ACC112 (cell line): ENCODE results near the gene SRGAP2C.
"Not testable (repeated sequence)": the region's sequence is repeated elsewhere in the genome, so short reads cannot be mapped to it uniquely, and the experiment has no call there.

Source experiments
- H2AFZ ChIP-seq: fragments of 200-600 bp; sonication (generic); one replicate; pipeline ENCODE4 v1.6.0; 2017; ENCODE audit warnings: antibody characterized with exemption, low read length; ENCODE audit not compliant: unreplicated experiment
- H3K27ac ChIP-seq: fragments of 200-600 bp; sonication (generic); 2 replicates; pipeline ENCODE4 v1.5.1; 2014; ENCODE audit warnings: low read depth, mild to moderate bottlenecking, antibody characterized with exemption, low read length, moderate library complexity
- H3K27me3 ChIP-seq: fragments of 200-600 bp; sonication (generic); 2 replicates; pipeline ENCODE4 v1.6.1; 2014; ENCODE audit warnings: mild to moderate bottlenecking, antibody characterized with exemption, low read length, moderate library complexity, mixed read lengths; ENCODE audit not compliant: insufficient read depth
- H3K36me3 ChIP-seq: fragments of 200-600 bp; sonication (generic); 2 replicates; pipeline ENCODE4 v1.6.1; 2016; ENCODE audit warnings: mild to moderate bottlenecking, antibody characterized with exemption, low read length, moderate library complexity, mixed read lengths; ENCODE audit not compliant: insufficient read depth
- H3K4me1 ChIP-seq: fragments of 200-600 bp; sonication (generic); one replicate; pipeline ENCODE4 v1.6.1; 2016; ENCODE audit warnings: low read length, mixed read lengths; ENCODE audit not compliant: insufficient read depth, unreplicated experiment, control insufficient read depth
- H3K4me3 ChIP-seq: fragments of 200-600 bp; sonication (generic); 2 replicates; pipeline ENCODE4 v1.5.1; 2014; ENCODE audit warnings: mild to moderate bottlenecking, low read depth, low read length
- H3K79me2 ChIP-seq: fragments of 200-600 bp; sonication (generic); one replicate; pipeline ENCODE4 v1.6.0; 2016; ENCODE audit warnings: low read length; ENCODE audit not compliant: control insufficient read depth, unreplicated experiment, insufficient read depth

Gene SRGAP2C

DNA sequence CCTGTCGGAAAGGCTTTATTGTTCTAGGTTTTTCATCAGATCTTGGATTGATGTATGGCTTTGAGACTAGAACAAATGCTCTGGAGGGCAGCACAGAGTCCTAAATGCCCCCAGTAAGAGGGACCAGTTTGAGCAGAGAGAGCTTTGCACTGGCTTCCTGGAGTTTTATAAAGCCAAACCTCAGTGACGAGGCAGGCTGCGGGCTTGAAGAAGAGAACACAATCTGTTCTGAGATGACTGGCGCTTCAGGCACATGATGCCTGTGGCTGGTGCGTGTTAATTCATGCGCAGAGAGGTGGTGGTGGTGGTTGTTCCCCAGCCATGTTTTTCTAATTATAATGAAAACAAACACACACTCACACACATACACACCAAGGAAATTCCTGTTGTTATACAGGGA, 180.9 kb downstream of the SRGAP2C start:
- H3K4me3 ChIP-seq, H3K27me3 ChIP-seq, H3K27ac ChIP-seq, H2AFZ ChIP-seq, H3K79me2 ChIP-seq, H3K36me3 ChIP-seq, H3K4me1 ChIP-seq: not testable (repeated sequence)

GRCh38 chr1:121366171-121366570, 181.4 kb downstream of the SRGAP2C start:
- not testable (repeated sequence) for H3K4me3 ChIP-seq, H3K27ac ChIP-seq, H2AFZ ChIP-seq, H3K79me2 ChIP-seq, H3K27me3 ChIP-seq, H3K36me3 ChIP-seq, H3K4me1 ChIP-seq

DNA sequence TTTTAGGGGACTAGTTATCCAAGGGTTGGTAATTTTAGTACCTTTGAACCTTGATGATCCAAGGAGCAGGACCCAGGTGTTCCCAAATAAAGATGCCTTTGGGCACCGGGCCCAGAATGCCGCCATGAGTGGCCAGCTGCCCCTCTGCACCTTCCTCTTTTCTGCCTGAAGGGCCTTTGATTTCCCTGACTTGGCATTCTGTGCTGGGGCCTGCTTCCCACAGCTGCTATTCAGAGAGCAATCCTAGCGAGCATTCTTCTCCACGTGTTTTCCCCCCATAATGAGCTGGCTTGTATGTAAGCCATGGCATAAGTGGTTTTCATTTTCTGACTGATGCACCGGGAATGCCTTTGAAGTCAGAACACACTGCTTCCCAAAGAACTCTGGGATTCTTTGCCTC, 184.1 kb downstream of the SRGAP2C start:
- not testable (repeated sequence) for H3K4me3 ChIP-seq, H3K27ac ChIP-seq, H3K4me1 ChIP-seq, H3K79me2 ChIP-seq, H3K36me3 ChIP-seq, H3K27me3 ChIP-seq, H2AFZ ChIP-seq

GRCh38 chr1:121369959-121370358, 185.2 kb downstream of the SRGAP2C start:
- not testable (repeated sequence) for H3K4me1 ChIP-seq, H3K36me3 ChIP-seq, H3K4me3 ChIP-seq, H2AFZ ChIP-seq, H3K27me3 ChIP-seq, H3K27ac ChIP-seq, H3K79me2 ChIP-seq

DNA sequence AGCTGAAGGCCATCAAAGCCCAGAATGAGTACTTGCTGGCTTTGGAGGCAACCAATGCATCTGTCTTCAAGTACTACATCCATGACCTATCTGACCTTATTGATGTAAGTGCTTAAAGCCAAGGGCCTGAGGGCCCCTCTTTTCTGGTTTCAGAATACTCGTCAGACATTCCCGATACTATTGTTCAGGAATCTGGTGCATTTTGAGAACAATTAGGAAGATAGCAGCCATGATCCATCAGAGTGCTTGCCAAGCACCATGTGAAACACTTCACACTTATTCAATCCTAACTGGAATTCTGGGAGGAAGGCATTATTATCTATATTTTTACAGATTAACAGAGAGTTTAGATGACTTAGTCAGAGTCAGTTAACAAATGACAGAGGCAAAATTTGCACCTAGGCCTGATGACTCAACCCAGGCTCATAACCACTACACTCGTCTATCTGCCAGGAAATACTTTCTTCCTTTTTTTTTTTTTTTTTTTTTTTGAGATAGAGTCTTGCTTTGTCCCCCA, 190.1 kb downstream of the SRGAP2C start:
- H3K27me3 ChIP-seq, H3K79me2 ChIP-seq, H3K36me3 ChIP-seq, H3K4me1 ChIP-seq, H3K4me3 ChIP-seq, H2AFZ ChIP-seq: not testable (repeated sequence)
- peak overlapping the region; percentile 32 for H3K27ac ChIP-seq

DNA sequence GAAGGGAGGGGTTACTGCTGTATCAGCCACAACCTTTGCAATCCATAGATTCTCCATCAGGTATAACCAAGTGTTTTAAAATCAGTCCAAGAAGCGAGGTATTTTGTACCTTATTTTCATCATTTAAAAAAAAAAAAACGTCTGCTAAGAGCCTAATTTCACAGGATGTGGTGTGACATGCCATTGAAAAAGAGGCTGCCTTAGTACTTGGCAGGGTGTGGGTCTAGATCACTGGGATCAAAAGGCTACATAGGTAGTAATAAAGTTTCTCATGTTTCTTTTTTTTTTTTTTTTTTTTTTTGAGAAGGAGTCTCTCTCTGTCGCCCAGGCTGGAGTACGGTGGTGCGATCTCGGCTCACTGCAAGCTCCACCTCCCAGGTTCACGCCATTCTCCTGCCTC, 192.2 kb downstream of the SRGAP2C start:
- H3K4me3 ChIP-seq, H3K27me3 ChIP-seq, H3K36me3 ChIP-seq, H3K4me1 ChIP-seq, H3K27ac ChIP-seq, H2AFZ ChIP-seq, H3K79me2 ChIP-seq: not testable (repeated sequence)

- not testable (repeated sequence) for H3K79me2 ChIP-seq, H2AFZ ChIP-seq, H3K4me3 ChIP-seq, H3K4me1 ChIP-seq, H3K27ac ChIP-seq, H3K36me3 ChIP-seq, H3K27me3 ChIP-seq
These were observed 194.0 kb downstream of the SRGAP2C start for GRCh38 chr1:121378757-121379156.

- H3K79me2 ChIP-seq, H3K27ac ChIP-seq, H3K4me1 ChIP-seq, H3K4me3 ChIP-seq, H3K27me3 ChIP-seq, H3K36me3 ChIP-seq, H2AFZ ChIP-seq: not testable (repeated sequence)
These were observed 200.0 kb downstream of the SRGAP2C start for GRCh38 chr1:121384754-121385153.

DNA sequence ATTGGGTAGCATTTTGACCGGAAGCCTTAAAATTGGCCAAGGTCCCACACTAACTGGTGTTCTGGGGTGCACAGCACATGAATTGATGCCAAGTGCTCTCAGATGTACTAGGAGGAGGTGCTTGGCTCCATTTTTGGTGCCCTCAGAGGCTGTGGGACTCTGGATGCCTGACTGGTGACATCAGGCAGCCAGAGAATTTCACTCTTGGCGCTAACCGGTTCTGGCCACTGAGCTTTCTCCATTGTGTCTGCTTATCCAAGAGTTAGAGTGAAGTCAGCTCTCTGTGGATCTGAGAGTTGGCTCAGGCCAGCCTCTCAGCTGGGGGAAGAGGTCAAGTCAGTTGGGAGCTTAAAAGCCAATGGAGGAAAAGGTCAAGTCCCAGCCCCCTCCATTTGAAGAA, 200.4 kb downstream of the SRGAP2C start:
- not testable (repeated sequence) for H2AFZ ChIP-seq, H3K27ac ChIP-seq, H3K4me3 ChIP-seq, H3K27me3 ChIP-seq, H3K4me1 ChIP-seq, H3K79me2 ChIP-seq, H3K36me3 ChIP-seq

DNA sequence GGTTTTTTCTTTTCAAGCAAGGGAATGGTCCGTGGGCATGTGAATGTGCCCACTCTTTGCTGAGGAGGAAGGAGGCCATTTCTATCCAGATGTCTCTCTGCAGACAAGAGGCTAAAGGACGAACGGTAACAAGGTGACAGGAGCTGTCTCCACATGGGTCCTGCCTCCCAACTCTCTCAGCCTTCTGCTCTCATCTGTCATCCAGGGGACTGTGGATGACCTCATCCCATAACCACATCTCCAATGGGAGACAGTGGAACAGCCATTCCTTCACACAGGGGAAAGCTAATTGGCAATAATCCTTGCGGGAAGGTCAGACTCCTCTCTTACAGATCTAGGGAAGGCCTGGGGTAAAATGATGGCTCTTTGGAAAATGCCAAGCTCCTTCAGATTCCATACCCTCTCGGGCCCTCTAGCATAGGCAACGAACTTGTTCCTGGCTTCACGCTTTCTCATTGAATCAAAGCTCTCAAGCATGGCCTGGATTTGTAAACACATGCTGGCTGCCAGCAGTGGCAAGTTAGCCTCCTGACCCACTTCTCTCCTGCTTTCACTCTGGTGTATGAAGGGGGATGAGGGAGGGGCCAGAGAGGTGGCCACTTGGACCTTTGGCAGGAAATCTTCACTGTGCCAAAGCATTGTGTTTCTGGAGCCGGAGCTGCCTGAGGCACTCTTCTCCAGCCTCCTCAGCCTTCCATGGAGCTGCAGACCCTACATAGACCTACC, 201.0 kb downstream of the SRGAP2C start:
- not testable (repeated sequence) for H3K27me3 ChIP-seq, H3K79me2 ChIP-seq, H3K4me1 ChIP-seq, H2AFZ ChIP-seq, H3K36me3 ChIP-seq, H3K4me3 ChIP-seq, H3K27ac ChIP-seq

DNA sequence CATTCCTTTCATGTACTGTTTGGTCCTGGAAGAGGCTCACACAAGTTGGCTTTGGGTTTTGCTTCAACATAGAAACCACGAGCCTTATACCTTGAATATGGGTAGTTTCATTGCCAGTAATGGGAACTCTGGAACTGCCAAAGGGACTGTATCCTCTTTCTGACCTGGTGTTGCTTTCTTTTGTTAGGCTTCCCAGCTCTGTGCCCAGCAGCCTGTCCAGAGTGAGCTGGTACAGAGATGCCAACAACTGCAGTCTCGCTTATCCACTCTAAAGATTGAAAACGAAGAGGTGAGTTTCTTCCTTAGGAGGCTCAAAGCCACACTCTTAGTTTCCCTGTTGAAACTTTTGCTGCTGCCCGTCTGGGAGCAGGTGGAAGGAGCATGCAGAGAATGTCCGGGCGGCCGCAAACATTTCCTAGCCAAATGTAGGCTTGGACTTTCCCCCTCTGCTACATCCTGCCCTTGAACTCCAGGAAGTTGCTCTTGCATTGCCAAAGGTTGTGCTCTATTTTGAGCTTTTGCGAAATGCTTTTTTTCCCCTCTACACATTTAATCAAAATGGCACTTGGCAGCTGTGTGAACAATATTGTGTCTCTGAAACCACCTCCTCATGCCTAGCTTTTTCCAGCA, 201.7 kb downstream of the SRGAP2C start:
- H3K27ac ChIP-seq, H2AFZ ChIP-seq, H3K27me3 ChIP-seq: not testable (repeated sequence)

More for the DNA sequence above, 201.7 kb downstream of the SRGAP2C start:
- not testable (repeated sequence) for H3K4me3 ChIP-seq, H3K4me1 ChIP-seq, H3K36me3 ChIP-seq, H3K79me2 ChIP-seq
